Measurements from ENCODE around the gene ZBTB20.

Gene ZBTB20

DNA sequence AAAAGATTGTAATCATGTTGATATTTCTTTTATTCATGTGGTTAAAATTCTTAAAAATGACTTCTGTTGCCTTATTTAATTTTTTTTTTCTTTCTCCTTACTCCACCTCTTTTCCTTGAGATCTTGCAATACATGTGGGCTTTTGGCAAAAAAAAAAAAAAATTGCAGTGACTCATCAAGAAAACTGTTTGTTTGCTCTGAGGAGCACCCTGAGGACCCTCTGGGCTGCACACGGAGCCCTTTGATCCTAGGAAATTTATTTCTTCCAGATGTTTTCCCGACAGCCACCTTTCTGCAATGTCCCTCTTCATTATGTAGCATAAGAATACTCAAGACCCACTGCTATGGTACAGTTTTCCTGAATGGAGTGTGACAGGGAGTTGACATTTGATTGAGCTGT is 371.7 kb downstream of the ZBTB20 start:
- DNase-seq (ENCODE audit: low read depth): no peak
- TF ChIP-seq, protein P1, sequence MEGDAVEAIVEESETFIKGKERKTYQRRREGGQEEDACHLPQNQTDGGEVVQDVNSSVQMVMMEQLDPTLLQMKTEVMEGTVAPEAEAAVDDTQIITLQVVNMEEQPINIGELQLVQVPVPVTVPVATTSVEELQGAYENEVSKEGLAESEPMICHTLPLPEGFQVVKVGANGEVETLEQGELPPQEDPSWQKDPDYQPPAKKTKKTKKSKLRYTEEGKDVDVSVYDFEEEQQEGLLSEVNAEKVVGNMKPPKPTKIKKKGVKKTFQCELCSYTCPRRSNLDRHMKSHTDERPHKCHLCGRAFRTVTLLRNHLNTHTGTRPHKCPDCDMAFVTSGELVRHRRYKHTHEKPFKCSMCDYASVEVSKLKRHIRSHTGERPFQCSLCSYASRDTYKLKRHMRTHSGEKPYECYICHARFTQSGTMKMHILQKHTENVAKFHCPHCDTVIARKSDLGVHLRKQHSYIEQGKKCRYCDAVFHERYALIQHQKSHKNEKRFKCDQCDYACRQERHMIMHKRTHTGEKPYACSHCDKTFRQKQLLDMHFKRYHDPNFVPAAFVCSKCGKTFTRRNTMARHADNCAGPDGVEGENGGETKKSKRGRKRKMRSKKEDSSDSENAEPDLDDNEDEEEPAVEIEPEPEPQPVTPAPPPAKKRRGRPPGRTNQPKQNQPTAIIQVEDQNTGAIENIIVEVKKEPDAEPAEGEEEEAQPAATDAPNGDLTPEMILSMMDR (IDR thresholded peaks at IDR 0.05; ENCODE audit: low read depth, low read length, missing control alignments): no peak
- no peak overlapping the region for H3K4me3 ChIP-seq (ENCODE audit: low read depth, low read length)

DNA sequence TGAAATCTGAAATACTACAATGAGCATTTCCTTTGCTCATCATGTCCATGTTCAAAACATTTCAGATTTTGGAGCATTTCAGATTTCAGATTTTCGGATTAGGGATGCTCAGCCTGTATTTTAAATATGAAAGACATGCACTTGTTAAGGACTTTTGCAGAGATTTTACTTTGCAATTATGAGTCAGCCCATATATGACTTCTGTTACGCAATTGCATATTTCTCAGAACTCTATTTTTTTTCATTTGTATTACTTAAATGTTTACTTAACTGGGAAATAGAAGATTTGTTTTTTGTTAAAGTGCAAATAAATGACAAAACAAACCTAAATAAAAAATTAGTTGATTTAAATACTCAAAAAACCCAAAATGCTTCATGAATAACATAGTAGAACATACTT is 376.2 kb downstream of the ZBTB20 start:
- H3K4me3 ChIP-seq (ENCODE audit: low read depth, low read length): no peak overlapping the region
- TF ChIP-seq, protein P1 (IDR thresholded peaks at IDR 0.05; ENCODE audit: low read depth, low read length, missing control alignments): no peak
- DNase-seq (ENCODE audit: low read depth): no peak

DNA sequence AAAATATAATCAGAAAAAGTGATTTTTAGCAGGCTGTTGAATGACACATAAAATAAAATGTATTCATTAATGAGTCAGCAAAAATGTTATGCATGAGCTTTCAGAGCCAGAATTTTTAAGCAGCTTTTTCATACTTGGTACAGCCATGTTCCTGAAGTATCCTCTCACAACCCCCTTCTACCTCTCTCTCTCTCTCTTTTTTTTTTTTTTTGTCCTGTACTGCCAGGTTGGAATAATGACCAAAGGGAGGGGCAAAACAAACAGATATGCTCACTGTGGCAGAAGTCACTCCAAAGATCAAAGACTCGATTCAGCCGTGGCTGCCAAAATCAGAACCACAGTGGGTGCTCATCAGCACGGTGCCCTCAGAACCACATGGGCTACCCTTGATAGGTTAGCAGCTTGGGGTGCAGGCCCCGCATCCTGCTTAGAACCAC is 383.0 kb downstream of the ZBTB20 start:
- H3K4me3 ChIP-seq (ENCODE audit: low read depth, low read length): no peak overlapping the region
- TF ChIP-seq, protein P1 (IDR thresholded peaks at IDR 0.05; ENCODE audit: low read depth, low read length, missing control alignments): no peak
- no peak for DNase-seq (ENCODE audit: low read depth)

DNA sequence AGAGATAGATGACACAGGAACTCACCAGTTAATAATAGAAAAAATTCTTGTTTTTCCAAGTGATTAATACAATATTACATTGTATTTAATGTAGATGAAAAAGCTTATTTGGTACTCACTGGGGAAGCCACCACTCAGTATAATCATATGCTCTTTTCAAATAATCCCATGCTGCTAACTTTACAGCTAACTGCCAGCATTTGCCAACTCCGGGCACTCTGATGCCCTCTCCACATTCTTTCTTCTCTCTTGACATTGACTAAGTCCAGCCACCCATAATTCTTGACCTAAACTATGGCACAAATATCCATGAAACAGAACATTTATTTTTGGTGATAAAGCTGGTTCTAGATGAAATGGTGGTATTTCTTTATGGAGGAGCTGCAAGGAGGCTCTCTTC is 384.9 kb downstream of the ZBTB20 start:
- TF ChIP-seq, protein P1 (IDR thresholded peaks at IDR 0.05; ENCODE audit: low read depth, low read length, missing control alignments): no peak
- H3K4me3 ChIP-seq (ENCODE audit: low read depth, low read length): no peak overlapping the region
- no peak for DNase-seq (ENCODE audit: low read depth)

DNA sequence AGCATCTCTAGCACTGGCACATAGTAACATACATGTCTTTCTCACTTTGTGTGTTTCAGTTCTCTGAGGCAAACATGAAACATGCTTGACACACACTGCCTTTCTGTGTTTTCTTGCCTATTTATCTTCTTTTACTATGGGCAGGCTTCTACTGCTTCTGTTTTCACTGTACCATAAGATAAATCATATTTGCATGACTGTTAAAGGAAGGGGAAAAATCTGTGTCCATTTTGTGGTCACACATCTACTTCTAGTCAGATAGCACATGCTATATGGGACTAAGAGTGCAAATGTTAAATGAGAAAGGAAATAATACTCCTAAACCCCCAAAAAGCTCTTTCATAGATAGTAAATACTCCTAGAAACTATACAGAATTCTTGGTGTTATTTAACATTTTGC is 386.4 kb downstream of the ZBTB20 start:
- TF ChIP-seq, protein P1 (IDR thresholded peaks at IDR 0.05; ENCODE audit: low read depth, low read length, missing control alignments): no peak
- H3K4me3 ChIP-seq (ENCODE audit: low read depth, low read length): no peak overlapping the region
- DNase-seq (ENCODE audit: low read depth): no peak

DNA sequence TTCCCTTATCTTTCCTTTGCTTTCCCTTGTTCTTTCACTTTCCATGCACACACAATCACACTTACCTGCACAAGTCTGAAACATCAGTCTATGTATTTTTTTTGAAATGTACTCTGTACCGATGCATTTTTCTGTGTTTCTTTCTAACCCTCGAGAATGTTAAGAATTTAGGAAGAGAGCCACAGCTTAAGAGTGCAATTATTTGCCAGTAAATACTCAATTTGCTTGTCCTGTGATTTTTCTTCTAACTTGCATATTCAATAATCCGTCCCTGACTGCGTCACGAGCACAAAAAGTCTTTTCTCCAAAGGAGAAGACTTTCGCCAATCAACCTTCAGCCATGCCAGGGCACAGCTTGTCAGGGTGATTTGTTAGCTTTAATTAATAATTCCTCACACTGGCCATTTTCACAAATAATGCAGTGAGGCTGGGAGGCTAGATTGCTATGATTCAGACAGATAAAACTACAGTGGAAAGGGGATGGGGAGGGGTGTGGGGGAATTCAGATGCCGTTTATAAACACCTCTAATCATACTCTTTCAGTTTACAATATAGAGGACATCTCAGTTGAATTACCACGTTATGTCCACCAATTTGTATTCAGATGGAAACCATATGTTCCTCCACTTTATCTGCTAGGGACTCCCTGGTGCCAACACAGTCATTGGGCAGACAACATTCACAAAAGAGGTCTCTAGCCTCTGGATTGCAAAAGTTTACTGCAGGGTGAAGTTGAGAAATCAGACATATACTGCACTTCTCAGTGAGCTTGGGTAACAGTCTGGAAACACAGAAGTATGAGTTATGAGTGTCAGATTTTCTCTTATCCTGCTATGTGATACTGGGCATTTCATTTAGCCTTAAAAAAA is 388.0 kb downstream of the ZBTB20 start:
- TF ChIP-seq, protein P1 (IDR thresholded peaks at IDR 0.05; ENCODE audit: low read depth, low read length, missing control alignments): no peak
- no peak overlapping the region for H3K4me3 ChIP-seq (ENCODE audit: low read depth, low read length)
- DNase-seq (ENCODE audit: low read depth): no peak

Data from GM12864 (cell line).